HG02642 (cell line): Measurements from ENCODE around the gene HADHB.
A peak's percentile ranks its signal among the peaks of the same experiment; 100 is the strongest.
"Not testable (repeated sequence)": the region's sequence is repeated elsewhere in the genome, so short reads cannot be mapped to it uniquely, and the experiment has no call there.

Experiments
- ATAC-seq: cut with Tn5 transposase; IDR thresholded peaks from one replicate; pipeline ENCODE4 v1.9.1; 2021; ENCODE audit warnings: mild to moderate bottlenecking; ENCODE audit not compliant: unreplicated experiment, poor library complexity

The HADHB gene

GRCh38 chr2:26325851-26326250, 81.1 kb downstream of the HADHB start:
- no peak for ATAC-seq

GRCh38 chr2:26326514-26326913, 81.8 kb downstream of the HADHB start:
- ATAC-seq, result no peak

- no peak for ATAC-seq
Observed at GRCh38 chr2:26327291-26328272, 82.8 kb downstream of the HADHB start.

- ATAC-seq, result not testable (repeated sequence)
Observed at GRCh38 chr2:26329083-26329482, 84.3 kb downstream of the HADHB start.

- ATAC-seq, result peak; percentile 74
Observed at GRCh38 chr2:26330114-26330549, 85.4 kb downstream of the HADHB start.

- no peak for ATAC-seq
Observed at GRCh38 chr2:26330604-26331003, 85.9 kb downstream of the HADHB start.

- ATAC-seq, result not testable (repeated sequence)
Observed at GRCh38 chr2:26331321-26331720, 86.6 kb downstream of the HADHB start.

GRCh38 chr2:26333293-26333692, 88.6 kb downstream of the HADHB start:
- no peak for ATAC-seq

- no peak for ATAC-seq
Observed at GRCh38 chr2:26335231-26335630, 90.5 kb downstream of the HADHB start.

- ATAC-seq, result no peak
Observed at GRCh38 chr2:26336719-26337118, 92.0 kb downstream of the HADHB start.

- ATAC-seq, result no peak
Observed at GRCh38 chr2:26337298-26337697, 92.6 kb downstream of the HADHB start.
